NB4 (cell line): ENCODE measurements around the gene NRCAM.

Source experiments
- CTCF ChIP-seq: IDR thresholded peaks from one replicate; pipeline ENCODE4 v1.5.1; 2012; ENCODE audit warnings: low read depth, low read length
- MAX ChIP-seq: IDR thresholded peaks from 2 replicates; pipeline ENCODE4 v1.6.1; 2011; ENCODE audit warnings: low read depth, low read length
- MYC ChIP-seq: IDR thresholded peaks from 2 replicates; pipeline ENCODE4 v1.6.1; 2011; ENCODE audit warnings: low read depth, low read length
- POLR2A ChIP-seq: IDR thresholded peaks from 2 replicates; pipeline ENCODE4 v1.6.1; 2011; ENCODE audit warnings: mild to moderate bottlenecking; ENCODE audit not compliant: insufficient read length; ENCODE audit errors: extremely low read depth

GRCh38 chr7:108425714-108426275 lies 30.4 kb downstream of the NRCAM start:
- no peak for TF ChIP-seq CTCF
- TF ChIP-seq POLR2A: no peak
- no peak for TF ChIP-seq MAX
- TF ChIP-seq MYC: no peak
